Measurements from ENCODE around the gene STARD8.
"Not testable (repeated sequence)": the region's sequence is repeated elsewhere in the genome, so short reads cannot be mapped to it uniquely, and the experiment has no call there.

Gene STARD8

GRCh38 chrX:68719181-68719903, 71.9 kb downstream of the STARD8 start:
- DNase-seq, result no peak

- DNase-seq, result no peak
These were observed 72.6 kb downstream of the STARD8 start for GRCh38 chrX:68719904-68720614.

GRCh38 chrX:68720851-68721250, 73.4 kb downstream of the STARD8 start:
- DNase-seq, result no peak

- no peak for DNase-seq
These were observed 74.1 kb downstream of the STARD8 start for GRCh38 chrX:68721546-68721945.

GRCh38 chrX:68721991-68722860, 74.8 kb downstream of the STARD8 start:
- DNase-seq, result no peak

- no peak for DNase-seq
These were observed 76.2 kb downstream of the STARD8 start for GRCh38 chrX:68723491-68724155.

- no peak for DNase-seq
These were observed 77.1 kb downstream of the STARD8 start for GRCh38 chrX:68724531-68725020.

- no peak for DNase-seq
These were observed 78.4 kb downstream of the STARD8 start for GRCh38 chrX:68725756-68726365.

- no peak for DNase-seq
These were observed 78.9 kb downstream of the STARD8 start for GRCh38 chrX:68726366-68726765.

- DNase-seq, result no peak
These were observed 80.2 kb downstream of the STARD8 start for GRCh38 chrX:68727696-68728095.

- DNase-seq, result no peak
These were observed 80.7 kb downstream of the STARD8 start for GRCh38 chrX:68728186-68728585.

GRCh38 chrX:68731254-68731653, 83.8 kb downstream of the STARD8 start:
- no peak for DNase-seq

- peak; percentile 17 for DNase-seq
These were observed 85.5 kb downstream of the STARD8 start for GRCh38 chrX:68732906-68733493.

- DNase-seq, result no peak
These were observed 87.8 kb downstream of the STARD8 start for GRCh38 chrX:68735266-68735665.

GRCh38 chrX:68741864-68742263, 94.4 kb downstream of the STARD8 start:
- not testable (repeated sequence) for DNase-seq

- no peak for DNase-seq
These were observed 96.3 kb downstream of the STARD8 start for GRCh38 chrX:68743754-68744153.

GRCh38 chrX:68746988-68747387, 99.5 kb downstream of the STARD8 start:
- no peak for DNase-seq

- DNase-seq, result no peak
These were observed 100.6 kb downstream of the STARD8 start for GRCh38 chrX:68748030-68748429.

- no peak for DNase-seq
These were observed 102.0 kb downstream of the STARD8 start for GRCh38 chrX:68749426-68749825.

- DNase-seq, result no peak
These were observed 102.8 kb downstream of the STARD8 start for GRCh38 chrX:68750316-68750715.

- no peak for DNase-seq
These were observed 103.9 kb downstream of the STARD8 start for GRCh38 chrX:68751372-68751771.

- DNase-seq, result no peak
These were observed 105.8 kb downstream of the STARD8 start for GRCh38 chrX:68753218-68753617.

All from stimulated activated naive CD4-positive, alpha-beta T cell treated with Interleukin-2 at 50 U/mL for 16 hours (primary cell).